Astrocyte of the cerebellum (primary cell): ENCODE data around the gene C11orf68.
A peak's percentile ranks its signal among the peaks of the same experiment; 100 is the strongest.

ENCODE experiments used
- DNase-seq: peaks from one replicate; pipeline ENCODE4 v3.0.0-alpha.2; 2011; ENCODE audit warnings: low read depth
- H3K4me3 ChIP-seq: 2 replicates; pipeline ENCODE4 v1.5.1; 2011; ENCODE audit warnings: mild to moderate bottlenecking, low read depth, low read length, moderate library complexity
- in situ Hi-C: cut with HindIII; loops from 2 replicates; pipeline ENCODE4 v1.10.0; 2017; ENCODE audit warnings: low sequenced_read_pairs
- TF ChIP-seq, protein P1 (sequence below): IDR thresholded peaks from 2 replicates; pipeline ENCODE4 v1.5.1; 2012; ENCODE audit warnings: low read length, low read depth, moderate library complexity, mild to moderate bottlenecking; ENCODE audit errors: missing control alignments

The C11orf68 gene

DNA sequence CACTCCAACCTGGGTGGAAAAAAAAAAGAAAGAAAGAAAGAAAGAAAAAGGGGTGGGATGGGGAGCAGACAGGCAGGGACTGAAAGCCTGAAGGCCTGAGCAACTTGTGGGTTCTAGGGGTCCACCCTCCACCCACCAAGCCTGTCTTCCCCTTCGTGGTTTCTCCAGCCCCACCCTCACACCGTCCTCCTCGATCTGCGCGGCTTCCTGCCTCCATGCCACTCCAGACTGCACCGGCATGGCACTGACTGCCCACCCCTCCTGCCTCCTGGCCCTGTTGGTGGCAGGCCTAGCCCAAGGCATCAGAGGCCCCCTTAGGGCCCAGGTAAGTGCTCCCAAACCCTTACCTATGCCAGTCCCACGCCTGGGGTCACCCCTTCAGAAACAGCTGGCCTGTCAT, 39.2 kb downstream of the C11orf68 start, which contains the start of gene CTSW:
Gene CTSW, plus strand, starts transcription at position 221 of the 400 bp plus-strand sequence. Its CDS starts 18 bp downstream, at position 239.
- TF ChIP-seq, protein P1, sequence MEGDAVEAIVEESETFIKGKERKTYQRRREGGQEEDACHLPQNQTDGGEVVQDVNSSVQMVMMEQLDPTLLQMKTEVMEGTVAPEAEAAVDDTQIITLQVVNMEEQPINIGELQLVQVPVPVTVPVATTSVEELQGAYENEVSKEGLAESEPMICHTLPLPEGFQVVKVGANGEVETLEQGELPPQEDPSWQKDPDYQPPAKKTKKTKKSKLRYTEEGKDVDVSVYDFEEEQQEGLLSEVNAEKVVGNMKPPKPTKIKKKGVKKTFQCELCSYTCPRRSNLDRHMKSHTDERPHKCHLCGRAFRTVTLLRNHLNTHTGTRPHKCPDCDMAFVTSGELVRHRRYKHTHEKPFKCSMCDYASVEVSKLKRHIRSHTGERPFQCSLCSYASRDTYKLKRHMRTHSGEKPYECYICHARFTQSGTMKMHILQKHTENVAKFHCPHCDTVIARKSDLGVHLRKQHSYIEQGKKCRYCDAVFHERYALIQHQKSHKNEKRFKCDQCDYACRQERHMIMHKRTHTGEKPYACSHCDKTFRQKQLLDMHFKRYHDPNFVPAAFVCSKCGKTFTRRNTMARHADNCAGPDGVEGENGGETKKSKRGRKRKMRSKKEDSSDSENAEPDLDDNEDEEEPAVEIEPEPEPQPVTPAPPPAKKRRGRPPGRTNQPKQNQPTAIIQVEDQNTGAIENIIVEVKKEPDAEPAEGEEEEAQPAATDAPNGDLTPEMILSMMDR, result no peak
- H3K4me3 ChIP-seq, result no peak within 1 kb of the TSS
- DNase-seq, result no peak
- in situ Hi-C loops, result no loop called here

DNA sequence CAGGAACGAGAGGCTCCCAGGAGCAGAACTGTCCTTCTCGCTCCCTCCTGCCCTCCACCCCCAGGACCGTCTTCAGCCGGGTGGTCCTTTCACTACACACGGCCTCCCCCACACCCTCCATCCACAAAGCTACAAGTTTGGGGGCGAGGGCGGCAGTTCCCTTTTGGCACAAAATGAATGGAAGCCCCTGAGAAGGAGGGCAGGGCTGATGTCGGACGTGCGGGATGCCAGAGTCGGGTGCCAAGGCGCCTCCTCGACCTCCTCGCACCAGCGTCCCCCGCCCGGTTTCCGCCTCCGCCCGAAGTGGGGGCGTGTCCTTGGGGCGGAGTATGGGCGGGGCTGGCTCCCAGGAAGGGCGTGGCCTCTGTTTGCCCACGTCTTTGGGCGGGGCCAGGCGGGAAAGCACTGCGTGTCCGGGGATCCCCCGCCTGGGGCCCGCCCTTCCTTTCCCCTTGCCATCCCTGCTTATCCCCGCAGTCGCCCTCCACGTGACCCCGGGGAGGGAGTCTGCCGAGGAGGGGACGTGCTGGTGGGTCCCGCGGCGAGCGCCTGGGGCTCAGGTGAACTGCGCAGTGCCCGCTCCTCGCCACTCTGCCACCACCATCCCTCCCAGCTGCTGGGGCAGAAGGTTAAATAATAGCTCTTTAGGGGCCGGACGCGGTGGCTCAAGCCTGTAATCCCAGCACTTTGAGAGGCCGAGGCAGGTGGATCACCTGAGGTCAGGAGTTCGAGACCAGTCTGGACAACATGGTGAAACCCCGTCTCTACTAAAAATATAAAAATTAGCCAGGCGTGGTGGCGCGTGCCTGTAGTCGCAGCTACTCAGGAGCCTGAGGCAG, 45.3 kb downstream of the C11orf68 start:
- peak; percentile 68 for DNase-seq
- in situ Hi-C loops, result no loop called here
- TF ChIP-seq, protein P1, result no peak

DNA sequence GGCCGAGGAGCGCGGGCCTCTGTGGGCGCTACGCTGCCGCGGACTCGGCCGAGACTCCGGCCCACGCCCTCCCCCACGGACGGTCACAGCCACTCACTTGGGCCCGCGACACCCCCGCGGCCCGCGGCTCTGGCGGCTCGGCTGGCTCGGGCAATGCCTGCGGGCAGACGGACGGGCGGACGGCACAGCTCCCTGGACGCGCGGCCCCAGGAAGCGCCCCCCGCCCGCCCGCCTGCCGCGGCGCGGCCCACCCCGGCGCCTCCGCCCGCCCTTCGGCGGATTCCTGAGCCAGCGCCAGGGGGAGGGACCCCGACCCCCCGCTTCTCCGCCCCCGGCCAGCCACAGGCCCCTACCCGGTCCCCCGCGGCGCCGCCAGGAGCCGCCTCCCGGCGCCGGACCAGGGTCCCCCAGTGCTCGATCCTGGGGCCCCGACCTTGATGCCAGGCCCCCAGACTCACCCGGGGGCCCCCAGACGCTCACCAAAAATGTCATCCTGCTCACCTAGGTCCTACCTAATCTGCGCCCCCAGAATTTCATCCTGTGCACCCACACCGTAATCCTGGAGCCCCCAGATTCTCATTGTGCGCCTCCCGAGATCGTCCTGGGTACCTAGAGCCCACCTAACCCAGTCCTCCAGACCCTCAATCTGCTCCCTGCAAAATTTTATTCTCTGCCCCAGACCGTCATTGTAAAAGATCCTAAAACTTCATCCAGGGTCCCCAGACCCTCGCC, 46.1 kb downstream of the C11orf68 start, which contains the start of gene EFEMP2:
Gene EFEMP2, minus strand, starts transcription at position 215 of the 732 bp plus-strand sequence. CDS start 446 bp downstream, outside the sequence.
- TF ChIP-seq, protein P1, result no peak
- no peak for DNase-seq
- in situ Hi-C loops, result no loop called here
- peak within 1 kb of the TSS; percentile 62 for H3K4me3 ChIP-seq

More for the DNA sequence above, 45.3 kb downstream of the C11orf68 start:
- peak overlapping the region; percentile 62 for H3K4me3 ChIP-seq

DNA sequence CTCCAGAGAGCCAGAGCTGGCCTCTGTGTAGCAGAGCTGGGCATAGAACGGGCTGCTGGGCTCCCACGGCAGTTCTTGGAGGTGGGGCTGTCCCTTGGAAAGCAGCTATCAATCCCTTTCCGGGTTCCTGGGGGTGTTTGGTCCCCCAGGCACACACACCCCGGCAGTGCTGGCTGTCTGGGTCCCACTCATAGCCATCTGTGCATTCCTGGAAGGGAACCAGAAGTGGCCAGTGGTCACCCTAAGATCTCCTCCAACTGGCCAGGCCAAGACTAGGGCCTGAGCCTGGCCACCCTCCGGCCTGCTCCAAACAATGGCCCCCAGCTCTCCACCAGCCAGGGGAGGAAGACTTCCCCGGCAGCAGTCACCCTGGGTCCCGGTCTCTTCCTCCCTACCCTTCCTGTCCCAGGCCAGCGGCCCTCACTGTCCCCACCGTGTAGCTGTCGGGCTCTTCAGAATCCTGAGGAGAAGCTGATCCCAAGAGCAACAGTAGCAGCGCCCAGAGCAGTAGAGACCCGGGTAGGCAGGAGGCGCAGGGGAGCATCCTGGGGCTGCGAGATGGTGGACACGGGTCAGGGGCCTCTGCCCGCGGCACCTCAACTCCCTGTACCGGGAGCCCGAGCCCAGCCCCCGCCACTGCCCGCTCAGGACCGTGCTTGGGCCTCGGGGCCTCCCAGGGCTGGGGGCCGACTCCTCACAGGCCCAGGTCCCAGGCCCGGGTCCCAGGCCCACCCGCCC, 46.9 kb downstream of the C11orf68 start:
- in situ Hi-C loops, result no loop called here
- TF ChIP-seq, protein P1, result peak; percentile 30
- H3K4me3 ChIP-seq, result peak overlapping the region; percentile 62
- DNase-seq, result no peak

DNA sequence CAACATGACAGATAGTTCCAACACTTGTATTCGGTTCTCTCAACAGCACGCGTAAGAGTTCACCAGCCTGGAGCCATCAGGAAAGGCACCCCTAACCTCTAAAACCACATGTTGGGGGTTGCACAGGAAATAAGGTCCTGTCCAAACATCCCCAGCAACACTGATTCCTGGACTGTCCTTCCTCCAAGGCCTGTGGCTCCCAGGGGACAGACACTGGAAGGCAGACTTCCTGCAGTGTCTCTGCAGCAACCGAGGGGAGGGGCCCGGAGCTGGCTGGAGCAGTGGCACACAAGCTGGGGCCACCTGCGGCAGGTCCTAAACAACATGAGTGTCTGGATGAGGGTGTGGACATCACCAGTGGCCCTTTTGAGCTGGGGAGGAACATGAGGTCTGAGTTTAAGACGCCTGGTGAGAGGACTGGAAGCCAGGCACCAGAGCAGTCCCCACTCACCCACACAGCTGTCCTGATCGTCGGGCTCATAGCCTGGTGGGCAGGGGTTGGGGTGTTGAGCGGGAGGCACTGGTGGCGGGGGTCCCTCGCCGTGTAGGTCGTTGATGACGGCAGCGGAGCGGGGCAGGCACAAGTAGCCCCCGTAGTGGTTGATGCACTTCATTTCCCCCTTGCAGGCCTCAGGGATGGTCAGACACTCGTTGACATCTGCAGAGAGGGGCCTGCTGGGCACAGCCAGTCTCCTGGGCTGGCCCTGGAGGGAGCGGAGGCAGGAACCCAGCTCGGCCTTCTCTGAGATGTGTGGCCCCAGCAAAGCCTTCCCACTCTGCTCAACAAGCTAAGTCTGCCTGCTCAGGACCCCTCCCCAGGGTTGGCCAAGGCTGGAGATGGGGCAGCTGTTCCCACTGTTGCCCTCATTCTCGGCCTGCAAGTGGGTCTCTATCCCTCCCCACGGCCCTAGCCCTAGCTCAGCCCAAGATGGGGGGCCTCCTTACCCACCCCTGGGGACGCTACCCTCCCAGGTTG, 47.9 kb downstream of the C11orf68 start:
- peak overlapping the region; percentile 62 for H3K4me3 ChIP-seq
- TF ChIP-seq, protein P1, result no peak
- no peak for DNase-seq
- in situ Hi-C loops, result no loop called here
